HG02970 (cell line): ENCODE measurements around the gene NHLH2.

Source experiments
- ATAC-seq: cut with Tn5 transposase; IDR thresholded peaks from one replicate; pipeline ENCODE4 v1.9.1; 2021; ENCODE audit warnings: mild to moderate bottlenecking, moderate library complexity, moderate number of reproducible peaks; ENCODE audit not compliant: unreplicated experiment, low FRiP score

Gene NHLH2

DNA sequence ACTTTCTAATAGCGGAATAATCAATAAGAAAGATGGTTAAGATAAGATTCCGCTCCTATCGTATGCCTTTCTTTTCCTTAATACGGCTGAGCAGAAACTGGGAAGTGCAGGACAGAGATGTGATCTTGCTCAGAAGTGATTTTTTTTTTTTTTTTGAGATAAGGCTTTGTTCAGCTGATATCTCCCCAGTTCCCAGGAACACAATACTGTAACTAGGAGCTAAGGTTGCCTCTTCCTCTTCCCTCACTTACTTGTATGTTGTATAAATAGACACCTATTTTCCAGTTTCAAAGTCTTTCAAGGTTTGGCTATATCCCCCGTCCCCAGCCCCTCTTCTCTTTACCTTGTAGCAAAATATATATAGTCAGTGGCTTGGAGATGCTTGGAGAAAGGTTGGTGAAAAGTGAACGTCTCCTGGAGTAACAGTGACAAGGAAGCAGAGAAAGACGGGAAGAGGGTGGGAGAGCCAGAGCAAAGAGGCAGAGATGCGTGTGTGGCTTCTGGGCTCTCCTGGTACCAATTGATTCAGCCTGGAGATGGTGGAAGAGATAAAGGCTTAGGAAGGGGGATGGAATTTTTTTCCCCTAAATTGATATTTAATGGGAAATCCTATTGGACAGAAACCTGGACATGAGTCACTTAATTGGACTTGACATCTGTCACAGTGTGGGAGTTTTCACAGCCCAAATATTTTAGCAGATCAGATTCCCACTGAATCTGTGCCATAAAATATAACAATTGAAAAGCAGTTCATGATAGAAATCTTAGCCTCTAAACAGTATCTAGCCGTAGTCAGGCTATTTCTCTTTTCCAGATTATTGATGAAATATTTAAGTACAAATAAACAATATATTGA lies at the start of gene NHLH2:
Gene NHLH2, minus strand, starts transcription at position 522 of the 856 bp plus-strand sequence. CDS start 2,754 bp downstream, outside the sequence.
- no peak for ATAC-seq

DNA sequence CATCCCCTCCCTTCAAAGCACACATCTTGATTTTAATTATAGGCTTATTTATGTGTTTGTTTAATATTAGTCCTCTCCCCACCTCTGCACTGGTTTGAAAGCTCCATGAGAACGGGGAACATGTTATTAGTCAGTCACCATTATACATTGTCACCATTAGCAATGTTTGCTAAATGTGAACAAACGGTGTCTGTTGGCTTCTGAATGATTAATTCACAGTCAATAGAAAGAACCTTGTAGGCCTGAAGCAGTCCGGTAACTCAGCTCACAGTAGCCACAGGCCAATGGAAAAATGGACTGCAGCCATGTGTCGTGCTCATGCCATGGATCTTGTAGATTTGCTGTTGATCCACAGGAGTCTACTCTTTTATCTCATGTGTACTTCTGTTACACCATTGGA lies 49.7 kb upstream of the NHLH2 start:
- ATAC-seq, result no peak

DNA sequence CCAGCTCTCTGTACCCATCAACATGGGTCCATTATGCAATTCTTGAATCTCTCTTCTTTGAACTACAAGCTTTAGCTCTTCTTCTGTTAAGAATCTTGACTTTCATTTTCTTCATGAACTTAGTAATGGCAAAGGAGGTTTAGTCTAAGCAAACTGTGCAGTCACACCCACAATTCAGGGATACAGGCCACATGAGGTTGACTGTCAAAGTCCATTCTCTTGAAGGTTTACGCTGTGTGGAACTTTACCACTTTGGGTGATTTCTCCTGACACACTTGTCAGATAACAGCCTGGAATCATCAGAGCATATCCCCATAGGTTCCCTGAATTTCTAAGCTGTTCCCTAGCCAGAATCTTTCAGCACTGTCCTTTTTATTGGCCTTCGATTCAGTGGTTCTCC lies 48.0 kb upstream of the NHLH2 start:
- ATAC-seq, result no peak

DNA sequence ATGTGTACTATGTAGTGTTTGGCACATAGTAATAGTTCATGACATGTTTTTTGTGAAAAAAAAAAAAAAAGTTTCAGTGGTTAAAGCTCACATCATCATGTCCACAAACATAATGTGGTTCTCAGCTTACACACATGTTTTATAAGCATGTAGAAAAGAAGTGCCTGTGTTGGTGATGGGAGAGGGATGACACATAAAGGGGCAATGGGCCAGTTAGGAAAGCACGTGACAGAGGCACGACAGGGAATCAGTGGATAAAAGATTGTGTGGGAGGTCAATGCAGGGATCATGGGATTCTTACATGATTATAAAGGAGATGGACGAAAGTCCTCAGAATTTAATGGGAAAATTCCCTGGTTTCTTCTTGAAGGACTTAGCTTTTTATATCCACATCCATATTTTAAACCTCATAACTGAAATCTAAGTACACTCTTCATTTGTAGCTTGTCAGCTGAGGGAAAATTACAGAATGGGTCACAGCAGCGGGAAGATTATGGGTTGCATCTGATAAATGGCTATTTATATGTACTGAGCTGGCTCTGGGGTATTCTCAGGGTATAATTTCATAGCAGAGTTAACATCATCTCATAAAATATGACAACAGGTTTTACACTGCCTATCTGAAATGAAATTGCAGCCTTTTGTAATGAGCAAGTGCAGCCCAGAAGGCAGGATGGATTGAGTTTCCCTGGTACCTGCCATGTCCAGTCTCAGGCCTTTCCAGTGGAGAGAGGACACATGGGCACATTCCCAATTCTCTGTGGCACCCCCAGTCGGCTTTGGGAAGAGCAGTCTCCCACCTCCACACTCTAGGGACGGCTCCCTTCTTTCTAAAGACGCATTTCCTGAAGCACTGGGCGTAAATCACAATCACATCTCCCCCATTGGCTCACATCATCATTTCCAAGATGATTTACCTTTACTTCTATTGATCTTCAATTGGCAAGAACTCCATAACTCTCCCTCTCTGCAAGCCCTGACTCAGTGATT lies 42.3 kb upstream of the NHLH2 start:
- no peak for ATAC-seq

DNA sequence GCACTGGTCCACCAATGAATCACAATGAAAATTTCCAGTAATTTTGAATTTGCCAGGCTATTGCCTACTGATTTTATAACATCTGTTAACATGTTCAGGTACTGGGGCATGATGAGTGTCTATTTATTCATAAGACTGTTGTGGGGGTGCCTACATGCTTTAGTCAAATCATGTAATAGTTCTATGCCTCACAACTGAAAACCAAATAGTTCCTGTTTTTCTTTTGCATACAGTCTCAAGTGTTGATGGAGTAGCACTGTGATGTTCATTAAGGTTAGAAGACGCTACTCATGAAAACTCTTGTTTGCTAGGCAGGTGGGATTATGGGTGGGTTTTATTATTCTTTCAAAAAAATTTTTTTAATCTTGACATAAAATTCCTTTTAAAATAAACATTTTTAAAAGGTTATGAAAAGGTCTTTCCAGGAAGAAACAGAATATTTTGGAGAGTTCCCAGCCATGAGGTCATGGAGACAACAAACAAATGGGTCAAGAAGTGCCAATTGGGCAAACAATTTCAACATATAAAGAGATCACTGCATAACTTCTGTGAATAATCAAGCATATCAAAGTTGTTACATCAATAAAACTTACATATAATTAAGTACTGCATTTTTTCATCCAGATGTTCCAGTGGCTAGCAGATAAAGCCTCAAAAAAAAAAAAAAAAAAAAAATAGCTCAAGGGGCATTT lies 40.2 kb upstream of the NHLH2 start:
- ATAC-seq, result no peak

DNA sequence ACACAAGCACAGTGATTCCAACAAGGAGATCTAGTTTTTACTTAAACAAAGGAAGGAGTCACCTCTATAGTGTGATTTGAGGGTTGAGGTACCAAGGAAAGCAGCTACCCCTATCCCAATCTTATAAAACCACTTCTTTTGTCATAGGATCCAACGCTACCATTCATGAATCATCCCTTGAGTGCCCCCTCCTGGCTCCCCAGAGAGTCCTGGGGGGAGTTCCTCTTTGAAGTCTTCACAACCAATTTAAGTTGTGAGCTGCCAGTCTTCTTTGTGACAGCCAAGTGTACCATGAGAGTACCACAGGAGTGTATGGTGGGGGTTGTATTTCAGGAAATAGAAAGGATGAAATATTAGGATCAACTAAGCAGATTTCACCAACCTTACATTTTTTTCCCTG lies 39.1 kb upstream of the NHLH2 start:
- ATAC-seq, result no peak

DNA sequence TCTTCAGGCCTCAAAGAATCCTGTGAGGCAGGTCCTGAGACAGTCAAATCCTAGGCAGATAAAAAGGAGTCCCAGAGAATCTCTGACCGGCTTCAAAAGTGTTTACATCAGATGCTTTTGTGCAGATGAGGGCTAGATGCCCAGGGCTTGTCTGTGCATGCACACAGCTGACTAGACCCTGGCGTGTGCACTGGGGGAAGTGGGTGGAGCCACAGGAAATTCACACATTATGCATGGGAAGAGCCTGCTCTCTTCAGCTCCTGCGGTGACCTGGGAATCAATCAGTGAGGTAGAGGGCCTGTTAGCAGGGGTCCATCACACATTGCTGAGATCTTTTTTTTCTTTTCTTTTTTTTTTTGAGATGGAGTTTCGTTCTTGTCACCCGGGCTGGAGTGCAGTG lies 36.6 kb upstream of the NHLH2 start:
- no peak for ATAC-seq

DNA sequence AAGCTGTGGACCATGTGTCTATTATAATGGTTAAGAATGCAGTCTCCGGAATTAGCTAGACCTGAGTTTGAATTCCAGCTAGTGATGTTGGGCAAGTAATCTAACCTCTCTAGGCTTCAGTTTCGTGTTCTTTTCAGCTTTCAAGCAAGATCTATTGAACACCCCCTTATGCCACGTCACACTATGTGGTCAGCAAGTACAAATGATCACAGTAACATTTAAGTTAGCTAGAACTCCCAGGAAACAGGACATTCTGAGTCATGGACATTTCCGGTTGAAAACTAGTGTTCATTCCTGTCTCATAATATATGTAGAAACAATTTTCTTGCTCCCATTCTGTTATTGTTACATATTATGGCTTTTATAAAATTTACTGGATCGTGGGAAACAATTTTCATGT lies 34.0 kb upstream of the NHLH2 start:
- no peak for ATAC-seq

DNA sequence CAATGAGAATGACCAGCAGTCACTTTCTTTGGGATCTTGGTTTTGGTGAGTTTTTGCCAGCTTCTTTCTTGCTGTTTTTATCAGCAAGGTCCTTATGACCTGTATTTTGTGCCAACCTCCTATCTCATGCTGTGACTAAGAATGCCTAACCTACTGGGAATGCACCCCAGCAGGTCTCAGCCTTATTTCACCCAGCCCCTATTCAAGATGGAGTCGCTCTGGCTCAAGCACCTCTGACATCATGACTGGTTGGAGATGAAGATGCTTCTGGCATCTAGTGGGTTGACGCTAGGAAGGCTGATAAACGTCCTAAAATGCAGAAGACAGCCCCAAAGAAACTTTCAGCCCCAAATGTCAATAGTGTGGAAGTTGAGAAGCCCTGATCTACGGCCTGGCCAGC lies 33.6 kb upstream of the NHLH2 start:
- no peak for ATAC-seq

DNA sequence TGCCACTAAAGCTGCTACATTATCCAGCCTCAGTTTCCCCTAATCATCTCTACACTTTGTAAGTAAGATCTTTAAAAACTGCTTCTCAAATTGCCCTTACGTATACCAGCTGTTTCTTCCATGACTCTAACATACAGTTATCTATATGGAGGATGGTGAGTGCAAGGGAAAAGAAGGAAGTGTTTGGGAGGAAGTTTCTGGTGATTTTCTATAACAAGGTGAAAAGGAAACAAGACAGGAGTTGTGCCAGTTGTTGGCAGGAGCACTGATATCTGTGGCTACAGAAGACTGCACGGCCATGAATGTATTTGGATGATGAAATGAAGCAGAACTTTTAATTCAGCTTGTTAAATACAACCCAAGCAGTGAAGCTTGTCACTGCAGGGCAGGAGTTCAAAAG lies 32.3 kb upstream of the NHLH2 start:
- ATAC-seq, result no peak

DNA sequence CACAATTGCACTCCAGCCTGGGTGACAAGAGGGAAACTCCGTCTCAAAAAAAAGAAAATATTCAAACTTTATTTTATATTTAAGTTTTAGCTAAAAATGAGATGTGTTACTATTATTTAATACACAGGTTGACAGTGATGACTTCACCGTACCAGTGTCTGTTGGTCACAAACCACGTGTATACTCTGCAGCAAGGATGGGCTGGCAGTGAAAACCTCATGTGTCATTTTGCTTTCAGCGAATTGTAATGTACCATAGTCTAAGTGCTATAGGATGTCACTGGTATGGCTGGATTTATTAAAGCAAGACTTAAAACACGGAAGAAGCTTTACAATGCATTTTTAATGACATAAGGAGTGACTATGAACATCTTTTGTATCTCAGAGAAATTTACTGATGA lies 28.1 kb upstream of the NHLH2 start:
- ATAC-seq, result no peak

DNA sequence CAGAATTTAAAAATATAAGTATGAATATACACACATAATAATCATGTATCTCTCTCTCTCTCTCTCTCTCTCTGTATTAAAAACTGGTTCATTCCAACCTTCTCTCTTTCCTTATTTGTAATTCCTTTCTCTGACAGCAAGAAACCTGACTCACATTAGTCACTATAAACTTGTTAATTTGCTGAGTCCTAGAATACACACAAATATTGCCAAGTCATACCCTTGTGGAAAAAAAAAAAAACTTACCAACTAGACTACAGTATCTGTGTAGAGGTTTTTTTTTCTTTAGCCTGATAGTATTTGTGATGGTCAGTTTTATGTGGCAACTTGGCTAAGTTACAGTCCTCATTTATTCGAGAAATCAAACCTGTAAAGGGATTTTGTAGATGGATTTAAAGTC lies 26.3 kb upstream of the NHLH2 start:
- no peak for ATAC-seq

DNA sequence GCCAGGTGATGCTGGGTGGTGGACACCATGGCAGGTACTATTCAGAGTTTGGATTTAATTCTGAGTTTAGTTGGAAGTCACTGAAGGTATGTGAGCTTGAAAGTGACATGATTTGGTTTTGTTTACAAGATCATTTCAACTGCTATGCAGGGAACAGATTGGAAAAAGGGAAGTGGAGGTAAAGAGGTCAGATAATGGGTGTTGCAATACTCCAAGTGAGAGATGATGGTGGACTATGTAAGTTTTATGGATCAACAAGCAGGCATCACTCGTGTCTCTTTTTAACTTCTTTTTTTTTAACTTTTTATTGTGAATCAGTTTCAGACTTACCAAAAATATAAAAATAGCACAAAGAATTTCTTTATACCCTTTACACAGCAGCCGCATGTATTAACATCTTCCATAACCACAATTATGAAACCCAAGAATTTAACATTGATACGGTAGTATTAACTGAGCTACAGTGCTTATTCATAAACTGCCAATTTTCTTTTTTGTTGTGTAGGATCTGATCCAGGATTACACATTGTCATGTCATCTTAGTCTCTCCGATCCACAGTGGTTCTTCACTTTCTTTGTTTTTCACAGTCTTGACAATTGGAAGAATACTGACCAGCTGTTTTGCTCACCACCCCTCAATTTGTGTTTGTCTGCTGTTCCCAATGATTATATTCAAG lies 24.9 kb upstream of the NHLH2 start:
- ATAC-seq, result no peak

DNA sequence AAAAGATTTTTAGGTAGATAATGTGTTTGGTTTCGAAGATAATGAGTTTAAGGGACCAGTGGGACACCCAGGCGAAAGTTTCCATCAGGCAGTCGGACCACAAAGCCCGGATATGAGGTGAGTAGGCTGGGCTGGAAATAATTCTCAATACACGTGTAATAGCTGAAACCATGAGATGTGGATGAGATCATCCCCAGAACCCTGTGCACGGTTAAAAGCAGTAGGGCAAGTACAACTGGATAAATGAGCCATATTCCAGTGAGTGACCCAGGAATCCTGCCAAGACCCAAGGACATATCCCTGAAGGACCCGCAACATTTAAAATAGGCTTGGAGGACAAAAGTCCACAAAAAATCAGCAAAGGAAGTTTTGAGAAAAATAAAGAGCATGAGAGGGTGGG lies 21.5 kb upstream of the NHLH2 start:
- no peak for ATAC-seq

DNA sequence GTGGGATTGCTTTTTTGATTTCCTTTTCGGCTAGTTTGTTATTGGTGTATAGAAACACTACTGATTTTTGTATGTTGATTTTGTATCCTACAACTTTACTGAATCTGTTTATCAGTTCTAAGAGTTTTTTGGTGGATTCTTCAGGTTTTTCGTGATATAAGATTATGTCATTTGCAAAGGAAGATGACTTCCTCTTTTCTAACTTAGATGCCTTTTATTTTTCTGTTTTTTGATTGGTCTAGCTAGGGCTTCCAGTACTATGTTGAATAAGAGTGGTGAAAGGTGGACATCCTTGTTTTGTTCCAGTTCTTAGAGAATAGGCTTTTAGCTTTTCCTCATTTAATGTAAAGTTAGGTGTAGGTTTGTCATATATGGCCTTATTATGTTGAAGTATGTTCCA lies 13.1 kb upstream of the NHLH2 start:
- no peak for ATAC-seq

DNA sequence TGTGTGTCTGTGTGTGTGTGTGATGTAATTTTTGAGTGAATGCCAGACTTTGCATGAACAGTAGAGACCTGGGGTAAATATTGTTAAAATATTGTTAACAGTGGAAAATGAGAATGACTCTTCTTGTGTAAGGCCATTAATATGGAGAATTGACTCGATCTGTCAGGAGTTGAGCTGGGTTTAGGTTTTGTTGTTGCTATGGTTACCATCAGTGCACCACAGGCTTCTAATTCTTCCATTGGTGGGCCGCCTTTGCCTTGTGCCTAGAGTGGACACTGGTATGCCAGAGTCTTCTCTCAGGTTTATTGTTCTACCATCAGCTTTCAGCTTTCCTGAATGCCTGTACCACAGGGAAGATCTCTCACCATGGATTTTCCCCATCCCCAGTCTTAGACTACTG lies 10.0 kb upstream of the NHLH2 start:
- ATAC-seq, result no peak

DNA sequence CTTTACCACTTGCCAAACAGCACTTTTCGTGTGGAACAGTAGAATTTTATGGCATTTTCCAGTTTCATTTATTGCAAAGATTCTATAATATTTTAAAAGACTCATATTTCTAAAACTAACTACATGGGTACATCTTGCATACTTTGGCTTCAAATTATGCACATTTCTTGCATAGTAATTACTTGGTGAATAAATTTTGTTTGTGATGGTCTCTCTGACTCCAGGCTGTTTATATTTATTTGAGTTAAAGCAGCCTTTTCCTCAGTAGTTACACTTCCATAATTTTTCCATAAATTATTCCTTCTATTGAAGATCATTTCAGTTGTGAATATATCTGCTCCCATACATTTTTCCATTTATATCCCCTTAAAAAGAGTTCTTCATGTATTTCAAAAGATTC lies 6.9 kb upstream of the NHLH2 start:
- ATAC-seq, result no peak

DNA sequence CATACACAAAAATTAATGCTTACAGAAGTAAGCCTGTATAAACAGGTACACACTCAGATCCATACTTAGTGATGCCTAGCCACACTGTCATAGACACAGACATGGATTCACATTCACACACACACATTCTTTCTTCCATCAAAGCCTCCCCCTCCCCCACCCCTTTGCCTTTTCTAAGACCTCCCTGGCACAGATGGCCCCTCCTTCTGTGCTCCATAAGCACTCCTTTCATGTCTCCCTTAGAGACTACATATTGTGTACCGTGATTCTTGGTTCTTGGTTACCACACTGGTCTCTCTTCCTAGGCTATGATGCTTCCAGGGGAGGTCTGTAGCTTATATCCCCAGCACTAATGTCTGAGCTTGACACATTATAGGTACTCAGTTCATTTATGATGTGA lies 2.0 kb upstream of the NHLH2 start:
- ATAC-seq, result no peak

DNA sequence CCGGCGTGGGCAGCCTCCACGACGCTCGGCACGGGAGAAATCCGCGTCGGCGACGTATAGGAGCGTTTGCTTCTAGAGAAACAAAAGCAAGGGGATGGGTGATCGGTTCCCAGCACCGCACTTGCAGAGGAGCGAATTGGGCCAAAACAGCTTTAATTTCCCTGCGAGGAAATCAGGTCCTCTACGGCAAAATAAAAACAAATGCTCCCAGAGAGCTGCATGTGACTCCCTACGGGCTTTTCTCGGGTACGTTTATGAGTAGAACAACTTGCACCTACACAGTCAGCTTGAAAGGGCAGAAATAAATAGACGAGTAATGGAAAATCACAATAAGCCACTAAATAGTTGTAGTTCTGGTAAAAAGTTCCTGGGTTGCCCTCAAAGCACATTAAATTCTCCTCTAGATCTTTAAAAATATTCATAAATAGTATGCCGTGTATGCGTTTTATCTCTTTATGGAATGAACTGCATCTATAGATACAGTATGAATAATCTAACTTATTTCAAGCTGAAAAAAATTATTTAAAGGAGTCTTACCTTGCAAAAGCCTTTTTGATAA lies 1.2 kb downstream of the NHLH2 start:
- no peak for ATAC-seq
